ACHN (cell line): ENCODE results near the gene ZNF385D.

ENCODE experiments used
- DNase-seq: peaks from one replicate; pipeline ENCODE4 v3.0.0-alpha.2; 2015
- in situ Hi-C: cut with HindIII; loops from 2 replicates; pipeline ENCODE4 v1.10.0; 2017; ENCODE audit warnings: low sequenced_read_pairs, low pct_ligation_motif_present, low pct_unique_long_range_greater_than_20kb

ZNF385D gene

GRCh38 chr3:21377071-21377769 lies 373.8 kb downstream of the ZNF385D start:
- in situ Hi-C loops = no loop called here
- no peak for DNase-seq

DNA sequence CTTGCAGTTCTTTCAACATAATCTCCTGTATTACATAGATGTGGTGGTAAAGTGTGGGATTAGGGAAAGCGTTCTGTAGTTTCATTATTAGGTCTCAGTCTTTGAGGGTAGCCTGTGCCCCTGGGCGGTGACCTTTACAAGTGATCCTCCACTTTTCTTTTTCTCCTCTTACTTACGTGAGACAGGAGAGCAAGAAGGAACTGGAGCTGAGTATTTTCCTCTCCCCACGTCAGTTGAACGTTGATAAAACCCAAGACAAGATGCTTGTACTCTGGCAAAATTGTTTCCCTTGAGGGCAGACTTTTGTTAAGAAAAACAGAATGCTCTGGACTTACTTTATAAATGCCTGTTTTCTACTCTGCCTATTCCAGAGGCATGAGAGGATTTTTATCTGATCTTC lies 378.7 kb downstream of the ZNF385D start:
- no peak for DNase-seq
- in situ Hi-C loops = no loop called here
